ENCODE data around the gene SND1.

GRCh38 chr7:127616724-127617123 is 35.3 kb upstream of the SND1 start:
- TF ChIP-seq EZH2 (IDR thresholded peaks at IDR 0.05) (no peak), POLR2AphosphoS5 (IDR thresholded peaks at IDR 0.05; ENCODE audit: borderline replicate concordance, low read depth, low read length) (no peak), FOXP2 (optimal IDR thresholded peaks at IDR 0.05; ENCODE audit: control extremely low read depth, extremely low read length, insufficient read depth) (no peak)
